SK-N-DZ (cell line): ENCODE measurements around the gene EPS8L1.

Experiments used
- DNase-seq: peaks from one replicate; pipeline ENCODE4 v3.0.0-alpha.2; 2015; ENCODE audit warnings: low spot score
- small RNA-seq, 2 experiments: library from RNA; depleted of rRNA; stranded (forward); fragments of <200 nt; gene quantifications; one replicate each; pipeline ENCODE3, GENCODE V24; 2014

Gene EPS8L1

GRCh38 chr19:55115446-55116065 lies 39.9 kb downstream of the EPS8L1 start:
- DNase-seq = no peak

GRCh38 chr19:55116232-55116858 lies 40.7 kb downstream of the EPS8L1 start:
- peak; percentile 34 for DNase-seq

- no peak for DNase-seq
Measured at GRCh38 chr19:55116859-55117662, 41.4 kb downstream of the EPS8L1 start, which contains the start of gene PPP1R12C. Gene PPP1R12C, minus strand, starts transcription at chr19:55117637. Its CDS starts 94 bp downstream, at chr19:55117543.

GRCh38 chr19:55117663-55118391 lies 42.2 kb downstream of the EPS8L1 start:
- DNase-seq = peak; percentile 93

GRCh38 chr19:55118401-55118991 lies 42.8 kb downstream of the EPS8L1 start:
- DNase-seq = peak; percentile 56

- DNase-seq = no peak
Measured at GRCh38 chr19:55119053-55119452, 43.4 kb downstream of the EPS8L1 start.

GRCh38 chr19:55131421-55131820 lies 55.8 kb downstream of the EPS8L1 start:
- no peak for DNase-seq

GRCh38 chr19:55132453-55133129 lies 56.9 kb downstream of the EPS8L1 start:
- DNase-seq = no peak

GRCh38 chr19:55133639-55134444 lies 58.2 kb downstream of the EPS8L1 start:
- DNase-seq = no peak

GRCh38 chr19:55134736-55135135 lies 59.1 kb downstream of the EPS8L1 start:
- DNase-seq = no peak

GRCh38 chr19:55136399-55137102 lies 60.9 kb downstream of the EPS8L1 start:
- DNase-seq = no peak

Small RNAs within 50 kb of the gene (small RNA-seq; reads per million reads assigned to genes)
- 0.03 to 8.3 reads per million in 2 experiments for gene MIR7975
